ENCODE results near the gene LRP2.
"Not testable (repeated sequence)": the region's sequence is repeated elsewhere in the genome, so short reads cannot be mapped to it uniquely, and the experiment has no call there.

LRP2 gene

DNA sequence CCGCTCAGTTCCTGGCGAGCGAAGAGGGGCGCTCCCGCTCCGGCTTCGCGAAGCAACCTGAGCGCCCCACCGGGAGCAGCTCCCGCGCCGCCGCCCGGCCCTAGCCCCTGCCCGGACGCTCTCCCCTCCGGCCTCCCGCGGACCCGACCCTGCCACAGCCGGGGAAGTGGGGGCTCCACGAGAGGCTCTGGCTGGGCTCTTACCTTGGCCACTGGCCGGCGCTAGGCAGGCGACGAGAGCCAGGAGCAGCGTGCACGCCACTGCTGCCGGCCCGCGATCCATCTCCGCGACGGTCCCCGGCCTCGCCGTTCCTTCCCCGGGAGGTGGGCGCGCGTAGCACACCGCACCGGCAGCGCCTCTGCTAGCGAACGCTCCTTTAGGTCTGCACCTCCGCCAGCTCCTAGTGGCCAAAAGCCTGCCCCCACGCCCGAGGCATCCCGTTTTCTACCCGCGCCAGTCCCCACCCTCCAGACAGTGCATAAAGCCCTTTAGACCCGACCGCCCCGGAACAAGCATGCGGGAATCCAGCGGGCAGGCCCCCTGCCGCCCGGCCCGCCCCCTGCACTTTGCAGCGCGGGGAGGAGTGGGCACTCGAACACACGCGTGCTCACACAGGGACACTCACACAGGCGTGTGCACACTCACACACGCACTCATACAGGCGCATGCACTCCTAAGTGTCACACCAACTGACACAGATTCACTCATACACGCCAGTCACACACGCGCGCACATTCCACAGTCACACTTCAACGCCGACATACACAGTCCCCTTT lies at the start of gene LRP2:
LRP2 (minus strand) TSS at position 417 of the 776 bp plus-strand sequence; CDS start at position 282, 135 bp downstream.
- DNase-seq, result no peak

DNA sequence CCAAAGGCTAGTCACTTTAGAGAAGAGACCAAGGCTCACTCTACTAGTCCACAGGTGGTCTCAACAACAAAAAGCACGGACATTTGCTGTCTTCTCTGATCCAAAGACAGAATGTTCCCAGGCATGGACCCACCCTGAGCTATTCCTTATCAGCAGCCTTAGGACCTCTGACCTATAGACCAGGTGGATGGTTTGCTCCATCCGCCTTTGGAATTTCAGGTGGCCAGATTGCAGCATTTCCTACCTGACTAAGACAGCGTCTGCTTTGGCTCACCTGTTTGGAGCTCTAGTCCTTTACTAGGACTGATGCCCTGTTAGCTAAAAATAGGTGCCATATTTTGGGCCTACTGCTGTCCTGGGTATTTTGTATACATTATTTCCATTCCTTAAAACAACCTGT lies 44.6 kb upstream of the LRP2 start:
- no peak for DNase-seq

DNA sequence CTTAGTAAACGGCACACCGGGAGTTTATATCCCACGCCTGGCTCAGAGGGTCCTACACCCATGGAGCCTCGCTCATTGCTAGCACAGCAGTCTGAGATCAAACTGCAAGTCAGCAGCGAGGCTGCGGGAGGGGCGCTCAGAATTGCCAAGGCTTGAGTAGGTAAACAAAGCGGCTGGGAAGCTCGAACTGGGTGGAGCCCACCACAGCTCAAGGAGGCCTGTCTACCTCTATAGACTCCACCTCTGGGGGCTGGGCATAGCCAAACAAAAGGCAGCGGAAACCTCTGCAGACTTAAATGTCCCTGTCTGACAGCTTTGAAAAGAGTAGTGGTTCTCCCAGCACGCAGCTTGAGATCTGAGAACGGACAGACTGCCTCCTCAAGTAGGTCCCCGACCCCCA lies 37.2 kb upstream of the LRP2 start:
- not testable (repeated sequence) for DNase-seq

DNA sequence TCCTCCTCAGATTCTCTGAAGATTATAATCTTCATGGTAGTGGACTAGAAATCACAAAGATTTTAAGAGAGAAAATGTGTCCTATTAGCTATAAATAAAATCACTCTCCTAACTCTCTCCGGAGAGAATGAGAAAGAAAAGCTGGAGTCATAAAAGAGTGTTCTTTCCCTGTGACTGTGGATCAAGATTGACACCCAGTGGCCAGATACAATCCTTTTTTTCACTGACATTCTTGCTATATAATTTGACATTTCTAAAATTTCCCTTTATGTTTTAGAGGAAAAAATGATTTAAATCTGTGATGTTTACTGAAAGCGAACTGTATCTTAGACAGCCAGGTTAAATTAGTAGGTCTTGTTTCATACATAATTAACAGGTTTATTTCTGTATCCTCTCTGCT lies 35.4 kb upstream of the LRP2 start:
- peak in 1 of 2 experiments; percentile 6 for DNase-seq

DNA sequence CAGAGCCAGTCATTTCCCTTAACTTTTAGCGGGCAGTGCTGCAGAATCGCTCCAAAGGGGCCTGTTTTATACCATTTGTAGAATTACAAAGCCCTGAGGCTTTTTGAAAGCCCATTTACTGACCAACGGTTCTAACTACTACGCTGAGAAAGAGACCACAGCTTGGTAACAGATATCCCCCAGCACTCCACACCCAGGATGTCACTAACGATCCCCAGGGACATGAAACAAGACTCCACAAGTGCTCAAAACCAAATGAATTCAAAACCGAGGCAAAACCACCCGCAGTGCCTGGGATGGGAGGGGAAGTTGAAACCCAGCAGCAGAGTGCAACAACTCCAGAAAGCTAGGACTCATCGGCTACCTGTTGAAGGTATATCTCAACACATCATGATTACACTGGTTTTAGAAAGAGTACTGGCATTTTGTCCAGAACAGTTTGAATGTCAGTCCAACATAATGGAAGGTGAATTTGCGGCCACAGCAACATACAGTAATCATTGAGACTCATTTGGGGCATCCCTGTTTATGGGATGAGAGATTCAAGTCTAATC lies 33.6 kb upstream of the LRP2 start:
- DNase-seq, result no peak

DNA sequence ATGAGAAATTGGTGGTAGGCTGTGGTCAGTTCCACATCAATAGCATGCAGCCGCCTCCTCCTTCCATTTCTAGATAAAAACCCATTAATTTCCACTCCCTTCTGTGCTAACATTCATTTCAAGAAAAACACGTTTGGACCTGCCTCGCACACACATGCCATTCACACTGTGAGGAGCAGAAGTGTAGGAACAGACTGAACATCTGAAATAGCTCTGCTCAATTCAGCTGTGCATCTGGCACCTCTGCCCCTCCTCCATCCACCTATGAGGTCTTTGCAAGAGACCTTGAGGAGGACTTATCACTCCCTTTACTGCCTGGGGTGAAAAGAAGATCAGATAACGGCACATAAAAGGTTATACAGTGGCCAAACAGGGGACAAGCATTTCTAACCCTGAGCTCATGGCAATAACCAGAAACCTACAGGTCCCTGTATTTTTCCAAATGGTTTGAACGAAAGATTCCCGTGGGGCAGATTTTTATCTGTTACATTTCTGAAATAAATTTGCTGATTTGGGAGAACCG lies 30.8 kb upstream of the LRP2 start:
- DNase-seq, result no peak

DNA sequence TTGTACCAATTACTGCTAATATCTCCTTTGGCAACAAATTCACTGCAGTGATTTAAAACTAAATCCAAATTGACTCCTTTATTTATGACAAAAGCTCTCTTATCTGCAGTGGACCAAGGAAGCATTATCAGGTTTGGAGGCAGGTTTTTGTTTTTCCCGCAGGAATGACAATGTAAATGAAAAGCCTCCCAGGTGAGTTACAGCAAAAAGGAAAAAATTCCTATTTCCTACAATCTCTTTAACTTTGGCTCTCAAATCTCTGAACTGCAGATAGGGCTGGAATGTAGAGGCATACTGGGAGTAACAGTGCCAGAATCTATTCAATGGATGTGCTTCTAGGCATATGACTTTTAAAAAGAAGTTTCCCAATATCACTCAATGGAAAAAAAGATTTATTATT lies 28.9 kb upstream of the LRP2 start:
- no peak for DNase-seq

DNA sequence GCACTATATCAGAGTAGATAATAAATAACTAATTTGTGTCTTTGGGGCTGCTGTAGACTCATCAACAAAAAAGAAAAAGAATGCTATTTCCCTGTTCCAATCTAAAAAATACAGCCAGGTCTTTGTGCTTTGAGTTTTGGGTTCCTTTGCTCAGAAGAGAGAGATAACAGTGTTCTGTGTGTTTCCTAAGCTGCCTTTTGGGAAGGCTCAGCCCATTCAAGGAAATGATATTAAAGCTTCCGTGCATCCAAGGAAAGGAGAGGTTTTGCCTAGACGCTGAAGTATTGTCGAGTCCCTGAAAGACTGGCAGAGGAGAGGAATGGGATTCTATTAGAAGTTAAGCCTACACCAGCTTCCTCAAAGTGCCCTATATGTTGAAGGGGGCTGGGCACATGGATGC lies 25.8 kb upstream of the LRP2 start:
- no peak for DNase-seq

DNA sequence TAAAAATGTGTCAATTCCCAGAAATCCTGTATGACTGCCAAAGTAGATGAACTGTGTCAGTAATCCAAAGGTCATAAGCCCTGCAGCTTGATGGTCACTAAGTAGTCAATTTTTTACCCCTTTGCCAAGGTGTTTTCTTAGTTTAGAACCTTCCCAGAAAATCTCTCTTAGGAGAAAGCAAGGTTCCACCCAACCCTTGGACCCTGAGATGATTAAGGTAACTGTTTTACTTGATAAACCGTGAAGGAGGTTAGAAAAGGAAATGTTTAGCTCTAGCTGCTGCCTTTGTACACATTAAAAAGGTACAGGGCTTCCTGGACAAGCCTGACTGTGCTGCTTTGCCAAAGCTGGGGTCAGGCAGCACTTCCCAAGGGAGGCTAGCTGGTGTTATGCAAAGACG lies 24.4 kb upstream of the LRP2 start:
- DNase-seq, result no peak

DNA sequence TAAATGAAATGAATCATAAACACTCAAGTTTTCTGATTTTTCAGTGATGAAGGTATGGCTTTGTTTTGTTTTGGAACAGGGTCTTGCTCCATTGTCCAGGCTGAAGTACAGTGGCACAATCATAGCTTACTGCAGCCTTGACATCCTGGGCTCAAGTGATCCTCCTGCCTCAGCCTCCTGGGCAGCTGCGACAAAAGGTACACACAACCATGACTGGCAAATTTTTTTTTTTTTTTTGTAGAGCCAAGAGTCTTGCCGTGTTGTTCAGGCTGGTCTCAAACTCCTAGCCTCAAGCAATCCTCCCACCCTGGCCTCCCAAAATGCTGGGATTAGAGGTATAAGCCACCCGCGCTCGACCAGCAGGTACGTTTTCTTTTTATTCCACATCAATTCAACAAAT lies 22.5 kb upstream of the LRP2 start:
- DNase-seq, result no peak

DNA sequence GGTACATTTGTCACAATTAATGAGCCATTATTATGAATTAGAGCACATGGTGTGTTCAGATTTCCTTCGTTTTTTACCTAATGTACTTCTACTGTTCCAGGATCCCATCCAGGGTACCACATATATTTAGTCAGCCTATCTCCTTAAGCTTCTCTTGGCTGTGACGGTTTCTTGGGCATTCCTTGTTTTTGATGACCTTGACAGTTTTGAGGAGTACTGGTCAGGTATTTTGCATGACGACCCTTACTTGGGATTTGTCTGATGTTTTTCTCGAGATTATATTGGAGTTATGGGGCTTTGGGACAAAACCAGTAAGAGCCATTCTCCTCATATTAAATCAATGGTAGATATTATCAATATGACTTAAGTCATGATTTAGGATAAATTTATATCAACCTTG lies 10.2 kb upstream of the LRP2 start:
- no peak for DNase-seq

DNA sequence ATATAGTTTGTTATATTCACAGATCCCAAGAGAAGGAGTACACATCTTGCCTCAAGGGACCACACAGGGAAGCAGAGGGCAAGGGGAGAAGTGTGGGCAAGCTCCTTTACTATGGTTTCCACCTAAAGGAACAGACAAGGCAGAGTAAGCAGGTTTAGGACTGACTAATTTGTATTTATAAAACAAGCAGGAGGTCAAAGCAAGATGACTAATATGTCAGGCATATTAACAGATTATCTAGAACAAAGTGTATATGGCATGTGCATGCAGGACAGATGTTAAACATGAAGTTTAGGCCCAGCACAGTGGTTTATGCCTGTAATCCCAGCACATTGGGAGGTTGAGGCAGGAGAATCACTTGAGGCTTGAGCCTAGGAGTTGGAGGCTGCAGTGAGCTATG lies 3.7 kb upstream of the LRP2 start:
- no peak for DNase-seq

DNA sequence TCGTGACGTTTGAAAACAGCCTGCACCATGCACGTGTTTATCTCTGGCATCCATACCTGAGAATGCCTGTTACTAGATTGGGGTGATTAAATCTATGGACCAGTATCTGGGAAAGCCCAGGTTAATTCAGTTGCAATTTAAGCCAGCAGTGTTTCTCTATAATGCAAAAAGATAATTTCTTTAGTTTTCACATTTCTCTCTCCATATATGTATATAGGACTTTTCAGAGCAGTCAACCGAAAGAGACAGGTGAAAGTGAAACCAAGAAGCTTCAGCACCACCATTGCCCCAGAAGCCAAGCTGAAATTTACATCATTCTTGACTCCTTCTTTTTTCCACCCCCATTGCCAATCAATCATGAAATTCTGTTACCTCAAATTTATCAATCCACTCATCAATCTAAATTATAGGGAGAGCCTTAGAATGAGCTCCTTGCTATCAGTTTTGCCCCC lies 2.7 kb upstream of the LRP2 start:
- DNase-seq, result no peak

DNA sequence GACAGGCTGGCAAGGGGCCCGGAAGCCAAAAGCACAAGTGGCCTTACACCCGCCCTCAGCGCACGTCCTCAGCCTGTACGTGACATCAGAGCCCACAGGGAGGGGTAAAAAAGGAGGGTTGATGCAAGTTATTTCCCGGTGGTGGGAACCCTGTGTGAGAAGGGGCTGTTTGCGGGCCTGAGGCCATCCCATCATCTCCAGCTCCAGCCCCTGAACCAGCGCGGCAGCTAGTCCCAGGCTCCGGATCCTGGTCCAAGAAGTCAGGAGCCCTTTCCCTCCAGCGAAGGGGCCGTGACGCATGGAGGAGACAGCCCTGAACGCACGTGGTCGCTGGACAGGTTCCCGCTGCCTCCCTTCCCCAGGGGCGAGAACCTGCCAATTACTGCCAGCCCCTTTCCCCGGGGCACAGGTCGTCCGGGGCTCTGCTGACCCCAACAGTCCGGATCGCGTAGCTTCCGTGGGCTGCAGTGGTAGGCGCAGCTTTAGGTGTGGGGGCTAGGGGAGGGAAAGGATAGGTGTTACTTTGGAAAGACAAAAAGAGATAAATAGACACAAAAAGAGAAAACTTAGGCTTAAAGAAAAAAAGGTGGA lies 1.3 kb upstream of the LRP2 start:
- DNase-seq, result peak; percentile 33 to 65

DNA sequence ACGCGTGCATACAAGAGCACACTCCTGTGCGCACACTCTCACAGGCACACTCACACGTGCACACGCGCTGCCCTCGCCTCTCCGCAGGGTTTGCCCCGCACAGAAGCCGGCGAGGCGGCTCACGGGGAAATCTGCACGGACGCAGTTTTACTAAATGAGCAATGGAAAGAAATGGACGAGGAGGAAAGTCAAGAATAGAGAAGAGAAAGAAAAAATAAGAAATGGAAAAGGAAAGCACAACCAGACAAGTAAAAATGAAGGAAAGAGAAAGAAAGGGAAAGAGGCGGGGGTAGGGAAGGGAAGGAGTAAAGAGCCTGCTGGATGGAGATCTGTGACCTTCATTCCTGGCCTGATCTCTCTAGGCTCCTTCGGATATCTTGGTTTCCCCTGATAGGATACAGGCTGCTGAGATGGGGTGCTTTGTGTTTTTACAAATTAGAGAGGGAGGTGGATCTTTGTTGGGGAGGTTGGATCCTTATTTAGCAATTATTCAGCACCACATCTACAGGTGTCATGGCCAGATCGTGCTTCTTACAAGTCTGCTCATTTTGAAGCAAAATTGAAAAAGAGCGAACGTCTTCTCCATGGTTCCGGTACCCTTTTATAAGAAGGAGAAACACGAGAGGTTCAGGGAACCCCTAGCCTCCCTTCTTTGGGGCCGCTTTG lies 693 bp upstream of the LRP2 start:
- DNase-seq, result no peak

DNA sequence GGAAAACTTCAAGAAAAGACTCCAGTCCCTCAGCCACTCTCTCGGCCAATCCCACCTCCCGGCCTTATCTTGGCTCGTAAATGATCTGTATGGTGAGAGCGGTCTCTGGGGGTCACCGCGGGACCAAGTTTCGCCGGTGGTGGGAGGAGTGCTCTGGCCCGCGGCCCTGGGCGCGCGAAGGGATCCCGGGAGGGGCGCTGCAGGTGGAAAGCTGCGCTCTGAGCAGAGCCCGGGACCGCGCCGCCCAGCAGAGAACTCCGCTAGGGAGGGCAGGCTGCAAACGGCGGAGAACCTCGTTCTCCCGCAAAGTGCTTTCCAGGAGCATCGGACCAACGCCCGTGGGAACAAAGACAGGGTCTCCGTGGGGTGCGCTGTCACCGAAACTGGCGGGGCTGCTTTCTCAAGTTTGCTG lies 622 bp downstream of the LRP2 start:
- DNase-seq, result no peak

DNA sequence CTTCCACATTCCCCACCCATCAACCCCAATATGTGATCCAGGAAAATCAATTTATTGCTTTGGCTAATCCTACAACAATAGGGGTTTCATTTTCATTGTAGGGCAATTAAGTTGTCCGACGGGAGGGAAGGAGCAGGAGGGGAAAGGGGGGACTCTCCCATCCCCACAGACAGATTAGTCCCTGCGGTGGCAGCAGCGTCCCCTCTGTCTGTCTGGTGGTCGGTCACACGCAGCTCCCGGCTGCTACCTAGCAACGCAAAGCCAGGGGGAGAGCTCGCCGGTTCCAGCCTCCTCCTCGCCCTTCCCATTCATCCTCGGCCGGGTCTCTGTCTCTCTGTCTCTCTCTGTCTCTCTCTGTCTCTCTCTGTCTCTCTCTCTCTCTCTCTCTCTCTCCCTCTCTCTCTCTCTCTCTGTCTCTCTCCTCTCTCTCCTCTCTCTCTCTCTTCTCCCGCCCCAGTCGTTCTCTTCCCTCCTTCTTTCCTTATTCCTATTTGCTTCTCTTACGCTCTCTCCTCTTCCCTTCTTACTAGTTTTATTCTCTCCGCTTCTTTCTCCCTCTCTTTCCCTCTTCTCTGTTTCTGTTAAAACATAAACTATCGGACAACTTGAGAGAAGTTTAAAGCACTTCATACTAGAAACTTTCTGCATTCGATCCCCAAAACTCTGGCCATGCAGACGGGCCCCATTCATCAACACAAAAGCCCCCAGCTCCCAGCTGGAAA lies 1.2 kb downstream of the LRP2 start:
- DNase-seq, result no peak

DNA sequence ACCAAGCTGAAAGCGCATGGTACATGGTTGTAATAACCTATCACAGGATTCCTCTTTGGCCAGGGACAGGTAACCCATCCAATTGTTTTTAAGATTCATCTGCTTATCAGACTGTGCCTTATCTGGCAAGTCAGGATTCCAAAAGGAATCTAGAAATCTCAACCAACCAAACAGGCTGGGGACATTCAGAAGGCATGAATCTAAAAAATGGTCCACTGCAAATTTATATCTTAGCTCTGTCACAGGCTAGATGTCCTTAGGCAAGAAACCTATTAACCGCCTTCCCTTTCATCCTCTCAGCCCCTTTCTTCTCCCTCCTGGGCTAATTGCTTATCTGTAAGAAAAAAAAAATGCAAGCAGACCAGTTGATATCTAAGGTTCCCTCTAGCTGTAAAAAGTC lies 4.3 kb downstream of the LRP2 start:
- no peak for DNase-seq

DNA sequence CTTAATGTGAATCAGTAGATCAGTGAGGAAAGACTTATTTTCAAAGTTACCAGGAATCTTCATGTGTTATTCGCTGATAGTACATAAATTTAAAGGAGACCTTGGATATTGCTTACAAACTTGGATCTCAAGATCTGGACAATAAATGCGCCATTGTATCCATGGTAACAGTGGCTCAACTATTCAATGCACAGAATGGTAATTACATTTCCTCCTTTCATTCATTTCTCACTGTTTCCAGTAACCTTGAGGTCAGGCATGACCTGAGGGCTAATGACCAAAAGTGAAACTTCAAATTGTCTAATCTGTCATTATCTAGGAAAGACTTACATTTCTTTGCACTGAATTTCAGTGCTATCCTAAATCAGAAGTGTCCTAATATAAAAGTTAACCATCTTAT lies 8.1 kb downstream of the LRP2 start:
- DNase-seq, result no peak

DNA sequence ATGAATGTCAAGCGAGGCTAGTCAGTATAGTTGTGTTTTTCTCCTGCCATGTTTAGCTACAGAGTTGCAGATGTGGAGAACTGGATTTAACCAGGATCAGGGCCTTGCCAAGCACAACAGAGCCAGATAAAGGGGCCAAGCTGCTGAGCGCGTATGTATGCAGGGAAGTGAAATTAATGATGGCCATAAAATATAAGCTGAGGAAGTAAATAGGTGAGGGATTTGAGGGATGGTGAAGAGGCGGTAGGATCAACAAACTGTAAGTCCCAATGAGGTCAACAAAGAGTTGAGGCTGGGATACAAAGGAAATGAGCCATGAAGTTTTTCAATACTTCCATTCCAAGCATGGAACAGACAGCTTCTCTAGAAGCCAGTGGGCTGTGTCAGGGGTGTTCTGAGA lies 10.6 kb downstream of the LRP2 start:
- DNase-seq, result no peak

DNA sequence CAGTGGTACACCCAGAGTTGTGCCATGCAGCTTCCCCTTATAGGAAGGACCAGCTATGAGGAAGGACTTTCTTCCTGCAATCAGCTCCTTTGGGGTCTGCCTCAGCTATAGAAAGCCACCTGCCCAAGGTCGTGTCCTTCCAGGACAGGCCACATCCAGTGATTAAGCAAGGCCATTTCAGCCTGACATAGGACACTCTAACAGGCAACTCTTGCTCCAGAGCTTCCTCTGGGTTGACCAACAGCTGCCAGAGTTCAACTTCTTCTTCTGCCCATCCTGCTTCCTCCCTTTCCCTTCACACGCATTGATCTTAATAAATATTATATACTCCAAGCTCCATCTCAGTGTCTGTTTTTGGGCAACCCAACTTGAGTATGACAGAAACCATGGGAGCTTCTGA lies 12.8 kb downstream of the LRP2 start:
- DNase-seq, result no peak

DNA sequence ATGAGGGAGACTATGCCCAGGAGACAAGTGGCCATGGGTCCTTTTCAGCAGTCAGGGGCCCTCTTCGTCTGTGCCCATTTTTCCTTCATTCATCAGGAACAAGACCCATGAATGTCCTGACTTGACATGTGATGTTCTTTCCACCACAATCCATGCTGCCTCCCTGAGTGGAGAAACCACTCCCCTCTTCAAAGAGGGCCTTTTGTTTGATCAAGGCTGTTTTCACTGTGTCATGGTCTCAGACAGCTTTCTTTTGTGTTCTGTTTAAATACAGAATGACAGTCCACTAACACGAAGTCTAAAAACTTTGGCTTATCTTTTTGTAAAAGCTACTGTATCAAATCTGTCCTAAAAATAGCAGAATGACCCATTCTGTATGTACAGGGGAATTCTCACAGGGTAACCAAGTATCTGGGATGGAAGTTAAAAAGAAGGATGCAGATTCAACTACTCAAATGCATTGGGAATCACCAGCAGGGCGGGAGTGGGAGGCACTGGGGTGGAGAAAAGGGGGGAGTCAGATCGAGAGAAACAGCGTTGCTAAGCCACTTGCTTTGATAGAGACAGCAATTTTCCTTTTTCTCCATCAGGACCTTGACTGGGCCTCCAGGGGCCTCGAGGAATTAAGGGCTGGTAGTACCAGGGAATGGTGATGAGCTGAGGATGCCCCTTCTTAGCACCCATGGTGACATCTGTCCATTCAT lies 13.9 kb downstream of the LRP2 start:
- DNase-seq, result no peak

Measured in NCI-H2081 (cell line).